ENCODE measurements around the gene FOXC1.

- TF ChIP-seq POLR2AphosphoS5 (IDR thresholded peaks at IDR 0.05; ENCODE audit: low read depth): no peak
- no peak for TF ChIP-seq REST (IDR thresholded peaks at IDR 0.05; ENCODE audit: insufficient replicate concordance, low read depth)
- no peak for TF ChIP-seq GABPA (IDR thresholded peaks at IDR 0.05; ENCODE audit: low read depth)
These were observed 19.1 kb upstream of the FOXC1 start for GRCh38 chr6:1590580-1590979.
